K562 (cell line): ENCODE measurements around the gene TSPAN1. TPM values are rescaled to one million over a fixed set of nuclear protein-coding genes. Genes with fewer than 3 reads are reported as not detected.

Source experiments
- HDAC2 ChIP-seq: fragments of 450-650 bp; IDR thresholded peaks from 2 replicates; pipeline ENCODE4 v1.6.1; 2016; ENCODE audit warnings: mild to moderate bottlenecking
- MGA ChIP-seq: fragments of 450-650 bp; IDR thresholded peaks from 2 replicates; pipeline ENCODE4 v1.6.1; 2016; ENCODE audit warnings: mild to moderate bottlenecking, moderate library complexity
- MTA3 ChIP-seq: fragments of 450-650 bp; formaldehyde crosslinking; IDR thresholded peaks from 2 replicates; pipeline ENCODE4 v1.6.1; 2017; ENCODE audit warnings: mild to moderate bottlenecking, borderline replicate concordance
- RBBP5 ChIP-seq: fragments of 200-600 bp; sonication (generic); IDR thresholded peaks from 2 replicates; pipeline ENCODE4 v1.6.1; 2012; ENCODE audit warnings: borderline replicate concordance, mild to moderate bottlenecking, low read length, control low read depth, inconsistent platforms; ENCODE audit not compliant: insufficient read depth, poor library complexity, severe bottlenecking
- RBM17 ChIP-seq: fragments of 200-400 bp; formaldehyde crosslinking; IDR thresholded peaks from 2 replicates; pipeline ENCODE4 v1.6.1; 2017; ENCODE audit warnings: low read depth, mild to moderate bottlenecking, low read length, borderline replicate concordance
- SIN3B ChIP-seq: fragments of 450-650 bp; IDR thresholded peaks from 2 replicates; pipeline ENCODE4 v1.6.1; 2017; ENCODE audit warnings: low read depth, mild to moderate bottlenecking, moderate library complexity
- STAT5B ChIP-seq: fragments of 250-450 bp; sonication (Bioruptor Pico); IDR thresholded peaks from 2 replicates; pipeline ENCODE4 v1.8.0; 2021; ENCODE audit warnings: mild to moderate bottlenecking, inconsistent platforms
- YY1 ChIP-seq, 3 experiments: IDR thresholded peaks; 2 replicates each; pipeline ENCODE4 v1.6.1; 2011; ENCODE audit warnings: low read length in 2 of 3, mild to moderate bottlenecking in 2 of 3, moderate library complexity in 2 of 3, borderline replicate concordance in 1 of 3, control low read depth in 1 of 3, low read depth in 1 of 3; ENCODE audit not compliant: insufficient read depth in 3 of 3, insufficient replicate concordance in 2 of 3, control insufficient read depth in 1 of 3, insufficient read length in 1 of 3; ENCODE audit errors: extremely low read depth in 1 of 3
- ZNF3 ChIP-seq: fragments of 250-450 bp; sonication (Bioruptor Pico); IDR thresholded peaks from 2 replicates; pipeline ENCODE4 v1.5.0; 2021; ENCODE audit warnings: mild to moderate bottlenecking, moderate library complexity
- ZNF592 ChIP-seq: fragments of 450-650 bp; IDR thresholded peaks from 2 replicates; pipeline ENCODE4 v1.6.1; 2017; ENCODE audit warnings: antibody characterized with exemption, mild to moderate bottlenecking
- polyA plus RNA-seq, 8 experiments: library from polyadenylated mRNA; depleted of rRNA in 4 of 8; stranded (reverse) in 5 of 8; unstranded in 3 of 8; fragments of >200 nt; fragmentation: Nextera tagmentation in 2 of 8; fragmentation: Illumina TruSeq in 1 of 8; extraction: Ambion mirVana in 2 of 8; extraction: Trizol in 1 of 8; gene quantifications; 2 replicates each; pipeline versions ENCODE4 v1.2.1 to v1.2.3, GENCODE V29; 2011 to 2014; ENCODE audit warnings: inconsistent platforms in 1 of 8, missing spikeins in 1 of 8
- total RNA-seq, 7 experiments: library from RNA; depleted of rRNA in 6 of 7; stranded (reverse); fragments of >200 nt in 6 of 7; fragmentation: Illumina TruSeq in 2 of 7; extraction: Trizol in 2 of 7; gene quantifications; 2 replicates each; pipeline versions ENCODE4 v1.2.1 to v1.2.3, GENCODE V29; 2011 to 2021; ENCODE audit warnings: low replicate concordance in 1 of 7

Gene TSPAN1
- total and polyA plus RNA-seq, 9 of the 15 experiments (the other 6 are each of a cell fraction or from before 2014, with no cell fraction given) = 0.58 TPM; not detected in 8

GRCh38 chr1:46197964-46198811 is 23.3 kb downstream of the TSPAN1 start, which contains the start of gene POMGNT1 (continued):
- TF ChIP-seq MGA = peak; percentile 66; the same call in 1 of the 2 replicates
- no peak for TF ChIP-seq ZNF3 (CRISPR knock-in tag)
- peak; percentile 64 for TF ChIP-seq RBBP5
- TF ChIP-seq HDAC2 = peak; percentile 95
- no peak for TF ChIP-seq STAT5B (CRISPR knock-in tag)
- peak; percentile 53 for TF ChIP-seq SIN3B
- TF ChIP-seq MTA3 = peak; percentile 37; the same call in 1 of the 2 replicates
- TF ChIP-seq ZNF592 = peak; percentile 76
- no peak for TF ChIP-seq RBM17
- TF ChIP-seq YY1 (IDR thresholded peaks at IDR 0.05; ENCODE audit: borderline replicate concordance in 1 of 3, control insufficient read depth in 1 of 3, extremely low read depth in 1 of 3, insufficient read depth in 3 of 3, insufficient read length in 1 of 3, insufficient replicate concordance in 2 of 3, low read depth in 1 of 3, low read length in 2 of 3) = peak in 2 of 3 experiments; percentile 75 to 82
